IMR-90 (cell line): ENCODE results near the gene EIF3I. TPM values are rescaled to one million over a fixed set of nuclear protein-coding genes. Genes with fewer than 3 reads are reported as not detected.

Experiments
- ATAC-seq: fragments of 200-7000 bp; cut with Tn5 transposase; 2 replicates; pipeline ENCODE4 v1.9.1; 2020; ENCODE audit warnings: low read depth, mild to moderate bottlenecking, moderate library complexity
- BruUV-seq: library from RNA; stranded (reverse); fragments of 400-500 nt; replicated peaks from 2 replicates; lab custom pipeline; 2021; lab: Mats Ljungman, UMichigan
- CTCF ChIA-PET: fragments of 300-600 bp; formaldehyde crosslinking; extraction: SDS; loops from one replicate; lab custom pipeline; 2021; ENCODE audit warnings: antibody characterized with exemption; lab: Yijun Ruan, JAX
- POLR2A ChIA-PET: fragments of 300-600 bp; sonication (Branson Sonifier 250); formaldehyde crosslinking; loops from one replicate; lab custom pipeline; 2022; ENCODE audit warnings: antibody characterized with exemption; ENCODE audit not compliant: unreplicated experiment; lab: Charles Lee
- DNase-seq: peaks from one replicate; pipeline ENCODE4 v3.0.0; 2013
- H2AFZ ChIP-seq: replicated peaks from 2 replicates; pipeline ENCODE3; 2013; ENCODE audit warnings: low read length, mild to moderate bottlenecking; ENCODE audit not compliant: poor library complexity
- H2AK5ac ChIP-seq: 2 replicates; pipeline ENCODE4 v1.6.1; 2013; ENCODE audit warnings: low read depth, low read length, inconsistent platforms
- H2AK9ac ChIP-seq: replicated peaks from 2 replicates; pipeline ENCODE3; 2013; ENCODE audit warnings: mild to moderate bottlenecking, low read depth, low read length, moderate library complexity; ENCODE audit not compliant: poor library complexity
- H2BK120ac ChIP-seq: 2 replicates; pipeline ENCODE4 v1.6.1; 2013; ENCODE audit warnings: low read depth, low read length, inconsistent platforms
- H2BK15ac ChIP-seq: 3 replicates; pipeline ENCODE4 v1.6.1; 2013; ENCODE audit warnings: low read depth, low read length, inconsistent platforms
- H2BK20ac ChIP-seq: 2 replicates; pipeline ENCODE4 v1.6.1; 2013; ENCODE audit warnings: low read depth, mild to moderate bottlenecking, inconsistent platforms, low read length, moderate library complexity
- H2BK5ac ChIP-seq: 2 replicates; pipeline ENCODE4 v1.6.1; 2013; ENCODE audit warnings: mild to moderate bottlenecking, low read depth, low read length, inconsistent platforms; ENCODE audit not compliant: poor library complexity, severe bottlenecking
- H3K14ac ChIP-seq: replicated peaks from 2 replicates; pipeline ENCODE4 v1.6.1; 2013; ENCODE audit warnings: low read depth, low read length, inconsistent platforms
- H3K18ac ChIP-seq: 2 replicates; pipeline ENCODE4 v1.6.1; 2013; ENCODE audit warnings: low read depth, low read length, control low read depth
- H3K23ac ChIP-seq: 2 replicates; pipeline ENCODE4 v1.6.1; 2013; ENCODE audit warnings: low read depth, low read length, inconsistent platforms
- H3K27ac ChIP-seq: 2 replicates; pipeline ENCODE4 v1.5.1; 2013; ENCODE audit warnings: mild to moderate bottlenecking, control low read depth, low read length; ENCODE audit not compliant: insufficient read depth
- H3K27me3 ChIP-seq: 2 replicates; pipeline ENCODE4 v1.6.1; 2013; ENCODE audit warnings: low read length; ENCODE audit not compliant: control insufficient read depth, insufficient read depth
- H3K36me3 ChIP-seq: 2 replicates; pipeline ENCODE4 v1.6.1; 2013; ENCODE audit warnings: low read length, mixed read lengths; ENCODE audit not compliant: control insufficient read depth, insufficient read depth
- H3K4ac ChIP-seq: 2 replicates; pipeline ENCODE4 v1.6.1; 2013; ENCODE audit warnings: low read depth, low read length, inconsistent platforms
- H3K4me1 ChIP-seq: 2 replicates; pipeline ENCODE4 v1.6.1; 2013; ENCODE audit warnings: low read length, mixed read lengths; ENCODE audit not compliant: control insufficient read depth, insufficient read depth
- H3K4me2 ChIP-seq: 2 replicates; pipeline ENCODE4 v1.6.1; 2013; ENCODE audit warnings: low read depth, mild to moderate bottlenecking, control low read depth, low read length, moderate library complexity
- H3K4me3 ChIP-seq: 2 replicates; pipeline ENCODE4 v1.5.1; 2013; ENCODE audit warnings: low read depth, mild to moderate bottlenecking, control low read depth, low read length, moderate library complexity; ENCODE audit not compliant: insufficient read depth
- H3K56ac ChIP-seq: 2 replicates; pipeline ENCODE4 v1.6.1; 2013; ENCODE audit warnings: low read length, inconsistent platforms; ENCODE audit not compliant: insufficient read depth; ENCODE audit errors: extremely low read depth
- H3K79me1 ChIP-seq, 2 experiments: 2 replicates each; pipeline ENCODE4 v1.6.1; 2013; ENCODE audit warnings: low read length in 2 of 2, inconsistent platforms in 1 of 2, low read depth in 1 of 2
- H3K9ac ChIP-seq: 2 replicates; pipeline ENCODE4 v1.6.1; 2013; ENCODE audit warnings: low read depth, low read length, control low read depth
- H3K9me1 ChIP-seq: 2 replicates; pipeline ENCODE4 v1.6.1; 2013; ENCODE audit warnings: low read length, inconsistent platforms; ENCODE audit not compliant: insufficient read depth
- H3K9me3 ChIP-seq: 2 replicates; pipeline ENCODE4 v1.6.1; 2013; ENCODE audit warnings: low read length; ENCODE audit not compliant: control insufficient read depth, insufficient read depth
- H4K20me1 ChIP-seq: 2 replicates; pipeline ENCODE4 v1.6.1; 2013; ENCODE audit warnings: low read length, inconsistent platforms; ENCODE audit not compliant: insufficient read depth
- H4K5ac ChIP-seq: 2 replicates; pipeline ENCODE4 v1.6.1; 2013; ENCODE audit warnings: mild to moderate bottlenecking, low read depth, low read length, control low read depth
- H4K8ac ChIP-seq, 2 experiments: 2 replicates each; pipeline ENCODE4 v1.6.1; 2013; ENCODE audit warnings: low read depth in 2 of 2, low read length in 2 of 2, control low read depth in 1 of 2, inconsistent platforms in 1 of 2
- H4K91ac ChIP-seq: 2 replicates; pipeline ENCODE4 v1.6.1; 2013; ENCODE audit warnings: low read depth, low read length, inconsistent platforms; ENCODE audit not compliant: insufficient read depth
- CHD1 ChIP-seq: IDR thresholded peaks from 2 replicates; pipeline ENCODE4 v1.6.1; 2012; ENCODE audit warnings: low read depth, low read length, improper control_type of control experiment
- MAFK ChIP-seq: IDR thresholded peaks from 2 replicates; pipeline ENCODE4 v1.6.1; 2012; ENCODE audit warnings: low read depth, low read length, improper control_type of control experiment
- NFE2L2 ChIP-seq: fragments of 150-350 bp; IDR thresholded peaks from 2 replicates; pipeline ENCODE4 v1.6.1; 2016; ENCODE audit warnings: low read depth, mild to moderate bottlenecking, low read length
- WGBS, 2 experiments: methylation state at CpG; one replicate each; pipeline versions ENCODE4 v1.1.5 to v1.1.7; 2013; ENCODE audit warnings: missing lambda C conversion rate in 2 of 2; ENCODE audit not compliant: insufficient read length in 1 of 2; ENCODE audit errors: extremely low coverage in 2 of 2; 5-methylcytosine and 5-hydroxymethylcytosine counted together
- dilution Hi-C: fragments of 300-500 bp; cut with HindIII; formaldehyde crosslinking; loops from one replicate; pipeline ENCODE4 v1.14.3; 2018; ENCODE audit warnings: low sequenced_read_pairs; ENCODE audit not compliant: unreplicated experiment
- in situ Hi-C: fragments of 300-500 bp; cut with MboI; formaldehyde crosslinking; loops from 3 replicates; pipeline ENCODE4 v1.14.3; 2019; ENCODE audit warnings: low sequenced_read_pairs, inconsistent platforms, mixed read lengths
- intact Hi-C: fragments of 100-400 bp; cut with micrococcal nuclease; formaldehyde crosslinking; loops from 2 replicates; pipeline ENCODE4 v1.10.0; 2022
- polyA plus RNA-seq, 3 experiments: library from polyadenylated mRNA; depleted of rRNA; stranded (reverse); fragments of >200 nt; gene quantifications; 2 replicates each; pipeline ENCODE4 v1.2.3, GENCODE V29; 2012; ENCODE audit warnings: low replicate concordance in 1 of 3
- total RNA-seq: library from RNA; depleted of rRNA; stranded (reverse); fragments of >200 nt; gene quantifications from 2 replicates; pipeline ENCODE4 v1.2.3, GENCODE V29; 2012
- TF ChIP-seq, protein P1 (sequence below): fragments of 150-350 bp; IDR thresholded peaks from 2 replicates; pipeline ENCODE4 v1.6.1; 2016; ENCODE audit warnings: low read depth, mild to moderate bottlenecking, low read length, moderate library complexity, borderline replicate concordance

EIF3I gene
- total and polyA plus RNA-seq, 2 of the 4 experiments (the other 2 are of a cell fraction): 469 to 716 TPM

DNA sequence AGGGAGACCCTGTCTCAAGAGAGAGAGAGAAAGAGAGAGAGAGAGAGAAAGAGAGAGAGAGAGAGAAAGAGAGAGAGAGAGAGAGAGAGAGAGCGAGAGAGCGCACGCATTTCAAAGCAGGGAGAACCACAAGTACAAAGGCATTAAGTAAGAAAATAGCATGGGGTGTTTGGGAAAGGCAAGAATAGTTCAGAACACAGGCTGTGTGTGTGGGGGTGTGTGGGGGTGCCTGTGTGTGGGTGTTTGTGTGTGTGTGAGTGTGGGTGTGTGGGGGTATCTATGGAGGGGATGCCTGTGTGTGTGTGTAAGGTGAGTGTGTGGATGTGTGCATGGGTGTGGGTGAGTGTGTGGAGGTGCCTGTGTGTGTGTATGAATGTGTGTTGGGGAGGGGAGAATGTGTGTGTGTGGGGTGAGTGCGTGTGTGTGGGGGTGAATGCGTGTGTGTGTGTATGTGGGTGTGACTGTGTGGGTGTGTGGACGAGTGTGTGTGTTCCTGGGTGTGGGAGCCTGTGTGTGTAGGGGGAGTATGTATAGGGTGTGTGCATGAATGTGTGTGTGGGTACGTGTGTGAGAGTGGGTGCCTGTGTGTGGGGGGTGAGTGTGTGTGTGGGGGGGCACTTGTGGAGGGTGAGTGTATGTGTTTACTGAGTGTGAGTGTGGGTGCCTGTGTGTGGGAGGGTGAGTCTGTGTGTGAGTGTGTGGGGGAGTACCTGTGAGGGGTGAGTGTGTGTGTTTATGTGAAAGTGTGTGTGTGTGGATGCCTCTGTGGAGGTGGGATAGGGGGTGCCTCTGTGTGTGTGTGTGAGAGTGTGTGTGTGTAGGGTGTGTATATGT, 50.6 kb downstream of the EIF3I start:
- Histone ChIP-seq H2AK5ac (peak overlapping the region; percentile 90), H3K4me3 (no peak overlapping the region), H2BK120ac (peak overlapping the region; percentile 51), H3K4ac (peak overlapping the region; percentile 62), H3K56ac (no peak overlapping the region), H3K9ac (no peak overlapping the region), H2AK9ac (peak overlapping the region; percentile 81), H2BK20ac (peak overlapping the region; percentile 28), H3K4me2 (no peak overlapping the region), H3K36me3 (no peaks in the 10 kb centered on the region), H2BK5ac (peak overlapping the region; percentile 46), H2AFZ (peak overlapping the region; percentile 5), H3K14ac (peak overlapping the region; percentile 66; the same call in 1 of the 2 replicates), H3K79me1 (no peaks in the 10 kb centered on the region), H3K27me3 (peaks cover 18% of the 10 kb centered on the region), H3K9me1 (0 out of 2 replicates have a peak, but pooled peaks cover 7% of the 10 kb centered on the region), H2BK15ac (peak overlapping the region; percentile 84; the same call in 1 of the 3 replicates), H4K20me1 (no peaks in the 10 kb centered on the region), H3K9me3 (no peaks in the 10 kb centered on the region), H4K5ac (no peak overlapping the region; the same call in 1 of the 2 replicates), H3K18ac (no peak overlapping the region; the same call in 1 of the 2 replicates), H3K23ac (no peak overlapping the region; the same call in 1 of the 2 replicates), H4K8ac (peak overlapping the region; percentile 22 to 52; a peak in 3 of 4 replicates), H3K27ac (no peak overlapping the region), H4K91ac (peak overlapping the region; percentile 61; the same call in 1 of the 2 replicates), H3K4me1 (peaks cover 9% of the 10 kb centered on the region; the same call in 1 of the 2 replicates)
- DNase-seq (no peak), ATAC-seq (no peak)
- BruUV-seq: no TSS peak
- TF ChIP-seq, protein P1, sequence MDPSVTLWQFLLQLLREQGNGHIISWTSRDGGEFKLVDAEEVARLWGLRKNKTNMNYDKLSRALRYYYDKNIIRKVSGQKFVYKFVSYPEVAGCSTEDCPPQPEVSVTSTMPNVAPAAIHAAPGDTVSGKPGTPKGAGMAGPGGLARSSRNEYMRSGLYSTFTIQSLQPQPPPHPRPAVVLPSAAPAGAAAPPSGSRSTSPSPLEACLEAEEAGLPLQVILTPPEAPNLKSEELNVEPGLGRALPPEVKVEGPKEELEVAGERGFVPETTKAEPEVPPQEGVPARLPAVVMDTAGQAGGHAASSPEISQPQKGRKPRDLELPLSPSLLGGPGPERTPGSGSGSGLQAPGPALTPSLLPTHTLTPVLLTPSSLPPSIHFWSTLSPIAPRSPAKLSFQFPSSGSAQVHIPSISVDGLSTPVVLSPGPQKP: no peak
- TF ChIP-seq CHD1 (no peak), MAFK (no peak), NFE2L2 (no peak)
- WGBS, 2 experiments: 67% methylated on average over 7 of the region's 7 CpGs; no CpG with 5 or more reads in 1 of the 2 experiments
- dilution Hi-C loops (no loop called here), intact Hi-C loops (loop anchor here (2.0 kb wide), 1 partner anchor 20 kb away; the partner anchor contains the start of gene HDAC1), in situ Hi-C loops (no loop called here)
- ChIA-PET CTCF (interaction anchor here (0.6 kb wide), 1 partner anchor 466 kb away, joined by 8 read pairs; no protein-coding TSS in a partner anchor), POLR2A (no interaction called here)
